Heart left ventricle (tissue), 16 donors: Measurements from ENCODE around the gene IFIT2. TPM values are rescaled to one million over a fixed set of nuclear protein-coding genes. Genes with fewer than 3 reads are reported as not detected.

ENCODE experiments used
- ATAC-seq, 4 donors: fragments of 200-7000 bp; cut with Tn5 transposase; one replicate each; pipeline ENCODE4 v1.9.1; 2020 to 2022; ENCODE audit warnings: moderate library complexity in 4 of 4, mild to moderate bottlenecking in 3 of 4, moderate number of reproducible peaks in 1 of 4
- DNase-seq, 5 donors: peaks; one replicate each; pipeline ENCODE4 v3.0.0-alpha.2; 2020
- H3K27ac ChIP-seq, 12 donors: fragments of 200-600 bp; sonication (generic) in 4 of 12; one replicate each; pipeline versions ENCODE4 v1.5.0 to v1.8.0; 2016 to 2022; ENCODE audit warnings: mild to moderate bottlenecking in 2 of 12
- H3K27me3 ChIP-seq, 9 donors: fragments of 200-600 bp; sonication (generic) in 2 of 9; one replicate each; pipeline versions ENCODE4 v1.5.1 to v1.8.0; 2016 to 2022; ENCODE audit warnings: mild to moderate bottlenecking in 3 of 9
- H3K36me3 ChIP-seq, 9 donors: fragments of 200-600 bp; sonication (generic) in 2 of 9; one replicate each; pipeline versions ENCODE4 v1.5.0 to v1.8.0; 2018 to 2022; ENCODE audit warnings: mild to moderate bottlenecking in 2 of 9
- H3K4me1 ChIP-seq, 12 donors: fragments of 200-600 bp; sonication (generic) in 4 of 12; one replicate each; pipeline versions ENCODE4 v1.5.0 to v1.8.0; 2016 to 2022; ENCODE audit warnings: mild to moderate bottlenecking in 3 of 12
- H3K4me3 ChIP-seq, 12 donors: fragments of 200-600 bp; sonication (generic) in 4 of 12; one replicate each; pipeline versions ENCODE4 v1.5.0 to v1.8.0; 2017 to 2022; ENCODE audit warnings: mild to moderate bottlenecking in 9 of 12, moderate library complexity in 4 of 12
- H3K9me3 ChIP-seq, 12 donors: fragments of 200-600 bp; sonication (generic) in 4 of 12; one replicate each; pipeline versions ENCODE4 v1.5.0 to v1.8.0; 2016 to 2022; ENCODE audit warnings: mild to moderate bottlenecking in 1 of 12
- CTCF ChIP-seq, 12 donors: fragments of 200-600 bp; sonication (generic) in 4 of 12; IDR thresholded peaks; one replicate each; pipeline versions ENCODE4 v1.5.0 to v1.8.0; 2018 to 2022; ENCODE audit warnings: antibody characterized with exemption in 12 of 12, mild to moderate bottlenecking in 5 of 12
- POLR2A ChIP-seq, 2 donors: fragments of 450-650 bp; IDR thresholded peaks; one replicate each; pipeline ENCODE4 v1.6.1; 2017; ENCODE audit warnings: antibody characterized with exemption in 2 of 2, mild to moderate bottlenecking in 2 of 2, moderate library complexity in 2 of 2
- WGBS, 4 donors: extraction: QIAGEN DNeasy Blood & Tissue Kit in 2 of 4; methylation state at CpG; one replicate each; pipeline versions ENCODE4 v1.1.5 to v1.1.7; 2013 to 2018; 5-methylcytosine and 5-hydroxymethylcytosine counted together
- intact Hi-C, 10 donors: fragments of 100-400 bp; cut with DNase I; formaldehyde crosslinking; loops; one replicate each; pipeline versions ENCODE4 v1.11.1 to v1.14.2; 2022
- polyA plus RNA-seq, 2 donors: library from polyadenylated mRNA; stranded (reverse); fragments of 200-250 nt; gene quantifications; one replicate each; pipeline ENCODE4 v1.2.3, GENCODE V29; 2013
- total RNA-seq, 9 donors: library from RNA; depleted of rRNA in 2 of 9; stranded (reverse); fragments of >200 nt in 2 of 9; fragmentation: NEBNext Ultra II Directional in 3 of 9; extraction: Animal tissue kit (Norgen Biotek cat#: 25700) in 3 of 9; gene quantifications; one replicate each; pipeline versions ENCODE4 v1.1.0 to v1.2.4, GENCODE V29; 2016 to 2023
- donor health status: ischemic (EF 13 %, LVEDD 7.1; RV severe dilation, severe dysfunction).
- donor health status: healthy with polysubstance abuse.
- donor health status: DM: no; HTN: yes; CAD: no.
- donor health status: DM: no; HTN: no; CAD: no.
- donor health status: ischemic (EF 25% LVEDD 6.9; RV normal size, moderate dysfunction).
- donor health status: ischemic (EF 25% LVEDD 5.7; RV mildly dilated, moderate dysfunction).
- donor health status: healthy.
- donor health status: DM: yes; HTN: yes; CAD: no.
- donor health status: ischemic (EF 35%, LVEDD 5.7; RV mildly dilated, moderate dysfunction).
- donor health status: nonischemic (EF 11% LVEDD 7.7; RV severe dilation, severe dysfunction).
- donor health status: DM: yes; HTN: yes; CAD: no.
- donor health status: PGD.
- donor health status: ischemic (EF 29% LVEDD 5.4; RV normal size, mild dysfunction).
- donor health status: nonischemic (EF 23%, LVEDD 6.1; RV moderate dilation, normal function).

IFIT2 gene
- total and polyA plus RNA-seq, 11 donors = 2.1 to 30.2 (median 3.6) TPM

- no peak for ATAC-seq
- Histone ChIP-seq H3K36me3 (peaks cover 0 to 34% (median 27%) of the 10 kb centered on the region in 9 donors), H3K27me3 (no peaks in the 10 kb centered on the region), H3K27ac (no peak overlapping the region), H3K4me3 (peak overlapping the region in 6 of 12 donors; percentile 56 to 71 (median 61)), H3K4me1 (peaks cover 0 to 42% (median 25%) of the 10 kb centered on the region in 12 donors), H3K9me3 (peaks cover 0 to 5% (median 0%) of the 10 kb centered on the region in 12 donors)
- TF ChIP-seq POLR2A (IDR thresholded peaks at IDR 0.05) = no peak
- no peak for TF ChIP-seq CTCF (IDR thresholded peaks at IDR 0.05)
- intact Hi-C loops = loop anchor here in 2 of 10 donors (5.0 to 10.0 kb wide), 3 partner anchors 53 to 111 kb away; partner anchors contain the start of genes IFIT1 (in 1 of the 2) and IFIT5 (in 1 of the 2)
- 65 to 82% (median 76%) methylated on average over 4 of the region's 4 CpGs for WGBS, 4 donors
- DNase-seq = no peak
Measured at GRCh38 chr10:89304026-89304425, 2.2 kb downstream of the IFIT2 start.

GRCh38 chr10:89304446-89304845 lies 2.6 kb downstream of the IFIT2 start:
- H3K27me3 ChIP-seq = no peaks in the 10 kb centered on the region
- peaks cover 0 to 42% (median 25%) of the 10 kb centered on the region in 12 donors for H3K4me1 ChIP-seq
- H3K27ac ChIP-seq = no peak overlapping the region
- no peak for ATAC-seq
- intact Hi-C loops = loop anchor here in 2 of 10 donors (5.0 to 10.0 kb wide), 3 partner anchors 53 to 110 kb away; partner anchors contain the start of genes IFIT1 (in 1 of the 2) and IFIT5 (in 1 of the 2)
- WGBS, 4 donors = 92 to 97% (median 95%) methylated on average over 2 of the region's 2 CpGs
- H3K4me3 ChIP-seq = peak overlapping the region in 2 of 12 donors; percentile 60 to 71
- TF ChIP-seq CTCF (IDR thresholded peaks at IDR 0.05) (no peak), POLR2A (IDR thresholded peaks at IDR 0.05) (no peak)
- no peak for DNase-seq
- H3K36me3 ChIP-seq = peaks cover 0 to 35% (median 29%) of the 10 kb centered on the region in 9 donors
- peaks cover 0 to 1% (median 0%) of the 10 kb centered on the region in 12 donors for H3K9me3 ChIP-seq

- Histone ChIP-seq H3K27ac (no peak overlapping the region), H3K9me3 (no peaks in the 10 kb centered on the region), H3K4me1 (peaks cover 0 to 42% (median 25%) of the 10 kb centered on the region in 12 donors), H3K36me3 (peaks cover 0 to 35% (median 29%) of the 10 kb centered on the region in 9 donors), H3K4me3 (no peak overlapping the region), H3K27me3 (no peaks in the 10 kb centered on the region)
- DNase-seq (no peak), ATAC-seq (no peak)
- TF ChIP-seq CTCF (IDR thresholded peaks at IDR 0.05) (no peak), POLR2A (IDR thresholded peaks at IDR 0.05) (no peak)
- intact Hi-C loops = loop anchor here in 2 of 10 donors (5.0 to 10.0 kb wide), 3 partner anchors 52 to 110 kb away; partner anchors contain the start of genes IFIT1 (in 1 of the 2) and IFIT5 (in 1 of the 2)
Measured at GRCh38 chr10:89304925-89305324, 3.1 kb downstream of the IFIT2 start.

DNA sequence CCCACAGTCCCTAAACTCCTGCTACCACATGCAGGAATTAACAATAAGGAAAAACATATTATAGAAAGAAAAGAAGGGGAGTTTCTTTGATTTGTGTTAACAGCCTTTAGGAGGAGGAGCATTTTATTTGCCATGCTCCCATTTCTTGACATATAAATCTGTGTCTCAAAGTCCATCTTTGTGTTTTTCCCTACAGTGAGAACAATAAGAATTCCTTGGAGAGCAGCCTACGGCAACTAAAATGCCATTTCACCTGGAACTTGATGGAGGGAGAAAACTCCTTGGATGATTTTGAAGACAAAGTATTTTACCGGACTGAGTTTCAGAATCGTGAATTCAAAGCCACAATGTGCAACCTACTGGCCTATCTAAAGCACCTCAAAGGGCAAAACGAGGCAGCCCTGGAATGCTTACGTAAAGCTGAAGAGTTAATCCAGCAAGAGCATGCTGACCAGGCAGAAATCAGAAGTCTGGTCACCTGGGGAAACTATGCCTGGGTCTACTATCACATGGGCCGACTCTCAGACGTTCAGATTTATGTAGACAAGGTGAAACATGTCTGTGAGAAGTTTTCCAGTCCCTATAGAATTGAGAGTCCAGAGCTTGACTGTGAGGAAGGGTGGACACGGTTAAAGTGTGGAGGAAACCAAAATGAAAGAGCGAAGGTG lies 4.1 kb downstream of the IFIT2 start:
- intact Hi-C loops = loop anchor here in 1 of 10 donors (10.0 kb wide), 1 partner anchor 109 kb away; the partner anchor contains the start of gene IFIT5
- Histone ChIP-seq H3K27ac (no peak overlapping the region), H3K36me3 (peaks cover 0 to 35% (median 29%) of the 10 kb centered on the region in 9 donors), H3K4me1 (peaks cover 0 to 36% (median 21%) of the 10 kb centered on the region in 12 donors), H3K27me3 (no peaks in the 10 kb centered on the region), H3K4me3 (no peak overlapping the region), H3K9me3 (no peaks in the 10 kb centered on the region)
- DNase-seq (no peak), ATAC-seq (no peak)
- WGBS, 4 donors = 93 to 95% (median 95%) methylated on average over 9 of the region's 9 CpGs
- no peak for TF ChIP-seq POLR2A (IDR thresholded peaks at IDR 0.05)
- no peak for TF ChIP-seq CTCF (IDR thresholded peaks at IDR 0.05)
